Breast epithelium (tissue), 3 donors: ENCODE measurements around the gene RAP1GAP2.
"Not testable (repeated sequence)": the region's sequence is repeated elsewhere in the genome, so short reads cannot be mapped to it uniquely, and the experiment has no call there.

Source experiments
- CTCF ChIP-seq, 3 donors: fragments of 450-650 bp; IDR thresholded peaks; one replicate each; pipeline ENCODE4 v1.5.1; 2016 to 2017; ENCODE audit warnings: antibody characterized with exemption in 3 of 3, mild to moderate bottlenecking in 3 of 3, moderate library complexity in 3 of 3
- POLR2AphosphoS5 ChIP-seq, 3 donors: sonication (generic); formaldehyde crosslinking; IDR thresholded peaks; one replicate each; pipeline ENCODE4 v1.6.1; 2017; ENCODE audit warnings: antibody characterized with exemption in 3 of 3

GRCh38 chr17:3062824-3063377 lies 266.7 kb downstream of the RAP1GAP2 start:
- not testable (repeated sequence) for TF ChIP-seq CTCF, POLR2AphosphoS5 (IDR thresholded peaks at IDR 0.05)
